Sciatic nerve (tissue), 2 donors: ENCODE data around the gene NOCT. TPM values are rescaled to one million over a fixed set of nuclear protein-coding genes. Genes with fewer than 3 reads are reported as not detected.

Source experiments
- ATAC-seq: fragments of 200-7000 bp; cut with Tn5 transposase; one replicate; pipeline ENCODE4 v1.9.1; 2020; ENCODE audit warnings: mild to moderate bottlenecking, moderate library complexity
- DNase-seq: peaks from one replicate; pipeline ENCODE4 v3.0.0-alpha.2; 2020; ENCODE audit warnings: low spot score
- intact Hi-C: fragments of 100-400 bp; cut with DNase I; formaldehyde crosslinking; loops from one replicate; pipeline ENCODE4 v1.14.2; 2022
- total RNA-seq: library from RNA; stranded (reverse); fragmentation: NEBNext Ultra II Directional; extraction: Animal tissue kit (Norgen Biotek cat#: 25700); gene quantifications from one replicate; pipeline ENCODE4 v1.2.1, GENCODE V29; 2021
- donor health status: DM: no; HTN: no; CAD: no.
- donor health status: DM: no; HTN: no; CAD: no.

NOCT gene
- total RNA-seq, 1 donor from 2014 or later: 4.1 TPM

DNA sequence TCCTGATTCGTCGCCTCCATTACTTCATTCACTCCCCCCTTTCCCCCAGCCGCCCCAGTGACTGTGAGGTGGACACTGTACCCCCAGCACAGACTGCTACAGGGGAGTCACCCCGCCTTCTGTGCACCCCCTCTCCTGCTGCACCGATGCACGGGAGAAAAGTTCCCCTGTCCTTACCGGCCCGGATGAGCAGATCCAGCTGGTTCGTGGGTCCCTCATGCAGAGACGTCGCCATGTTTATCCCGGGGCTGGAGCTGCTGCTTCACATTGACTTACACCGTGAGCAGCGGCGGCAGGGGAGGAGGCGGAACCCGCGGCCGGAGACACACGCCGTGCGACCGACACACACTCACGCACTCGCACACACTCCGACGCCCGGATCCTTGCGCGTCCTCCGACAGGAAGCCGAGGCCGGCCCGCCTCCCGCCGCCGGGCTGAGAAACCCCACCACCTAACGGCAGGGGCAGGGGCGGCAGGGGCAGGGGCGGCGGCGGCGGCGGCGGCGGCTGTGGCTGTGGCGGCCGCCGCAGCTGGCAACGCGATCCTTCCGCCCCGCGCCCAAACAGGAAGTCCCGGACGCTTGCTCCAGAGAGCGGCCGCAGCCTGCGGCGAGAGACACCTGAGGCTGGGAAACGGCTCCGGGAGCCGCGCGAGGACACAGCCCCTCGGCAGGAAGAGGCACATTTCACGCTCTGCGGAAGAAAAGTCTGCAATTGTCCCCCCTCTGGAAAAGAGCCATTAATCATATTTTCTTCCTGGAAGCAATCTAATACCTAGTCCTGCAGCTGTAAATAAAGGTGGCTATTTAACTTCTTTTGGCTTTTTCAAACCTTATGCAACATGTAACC lies 68.6 kb downstream of the NOCT start:
- ATAC-seq (peak; percentile 83), DNase-seq (peak; percentile 91)
- intact Hi-C loops: loop anchor here (10.0 kb wide), 1 partner anchor 211 kb away; no protein-coding TSS in a partner anchor

DNA sequence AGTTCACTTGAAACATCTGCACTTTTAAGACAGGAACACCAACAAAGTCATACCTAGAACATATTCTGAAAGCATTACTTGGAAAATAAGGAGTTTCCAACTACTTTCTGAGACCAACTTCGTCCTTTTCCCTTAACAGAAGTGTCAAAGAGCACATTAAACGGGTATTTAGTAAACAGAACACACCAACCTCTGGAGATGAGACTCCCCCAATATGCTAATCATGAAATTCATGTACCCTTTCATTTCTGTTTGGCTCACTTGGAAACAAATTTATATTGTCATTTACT lies 69.2 kb downstream of the NOCT start:
- ATAC-seq (no peak), DNase-seq (no peak)
- intact Hi-C loops: loop anchor here (10.0 kb wide), 1 partner anchor 210 kb away; no protein-coding TSS in a partner anchor

DNA sequence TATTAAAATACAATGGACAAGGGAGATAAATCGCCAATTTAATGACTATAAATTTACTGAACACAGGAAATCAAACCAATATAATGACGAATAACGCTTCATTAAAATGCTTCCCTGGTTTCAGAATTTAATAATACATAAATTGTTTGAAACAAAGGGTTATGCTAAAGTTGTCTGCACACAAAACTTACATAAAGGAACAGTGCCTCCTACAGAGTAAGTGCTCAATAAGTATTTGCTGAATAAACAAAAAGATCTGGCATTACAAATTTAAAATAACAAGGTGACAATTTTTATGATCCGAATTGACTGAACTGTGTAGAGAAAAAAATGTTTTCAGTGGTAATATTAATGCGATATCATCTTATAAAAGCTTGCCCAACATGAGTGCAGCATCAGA lies 69.6 kb downstream of the NOCT start:
- ATAC-seq (no peak), DNase-seq (no peak)
- intact Hi-C loops: loop anchor here (10.0 kb wide), 1 partner anchor 210 kb away; no protein-coding TSS in a partner anchor

- DNase-seq (no peak), ATAC-seq (no peak)
- intact Hi-C loops: no loop called here
These were observed 76.7 kb downstream of the NOCT start for GRCh38 chr4:139092271-139092670.

Other genes starting within 250 kb of the NOCT start
- gene ELF2, start 161.4 kb downstream of the NOCT start, total RNA-seq: 81.0 TPM